ENCODE measurements around the gene HPGDS. TPM values are rescaled to one million over a fixed set of nuclear protein-coding genes. Genes with fewer than 3 reads are reported as not detected.

The HPGDS gene
- total and polyA plus RNA-seq, 2 experiments from 2014 or later, result not detected

- TF ChIP-seq, protein P1, sequence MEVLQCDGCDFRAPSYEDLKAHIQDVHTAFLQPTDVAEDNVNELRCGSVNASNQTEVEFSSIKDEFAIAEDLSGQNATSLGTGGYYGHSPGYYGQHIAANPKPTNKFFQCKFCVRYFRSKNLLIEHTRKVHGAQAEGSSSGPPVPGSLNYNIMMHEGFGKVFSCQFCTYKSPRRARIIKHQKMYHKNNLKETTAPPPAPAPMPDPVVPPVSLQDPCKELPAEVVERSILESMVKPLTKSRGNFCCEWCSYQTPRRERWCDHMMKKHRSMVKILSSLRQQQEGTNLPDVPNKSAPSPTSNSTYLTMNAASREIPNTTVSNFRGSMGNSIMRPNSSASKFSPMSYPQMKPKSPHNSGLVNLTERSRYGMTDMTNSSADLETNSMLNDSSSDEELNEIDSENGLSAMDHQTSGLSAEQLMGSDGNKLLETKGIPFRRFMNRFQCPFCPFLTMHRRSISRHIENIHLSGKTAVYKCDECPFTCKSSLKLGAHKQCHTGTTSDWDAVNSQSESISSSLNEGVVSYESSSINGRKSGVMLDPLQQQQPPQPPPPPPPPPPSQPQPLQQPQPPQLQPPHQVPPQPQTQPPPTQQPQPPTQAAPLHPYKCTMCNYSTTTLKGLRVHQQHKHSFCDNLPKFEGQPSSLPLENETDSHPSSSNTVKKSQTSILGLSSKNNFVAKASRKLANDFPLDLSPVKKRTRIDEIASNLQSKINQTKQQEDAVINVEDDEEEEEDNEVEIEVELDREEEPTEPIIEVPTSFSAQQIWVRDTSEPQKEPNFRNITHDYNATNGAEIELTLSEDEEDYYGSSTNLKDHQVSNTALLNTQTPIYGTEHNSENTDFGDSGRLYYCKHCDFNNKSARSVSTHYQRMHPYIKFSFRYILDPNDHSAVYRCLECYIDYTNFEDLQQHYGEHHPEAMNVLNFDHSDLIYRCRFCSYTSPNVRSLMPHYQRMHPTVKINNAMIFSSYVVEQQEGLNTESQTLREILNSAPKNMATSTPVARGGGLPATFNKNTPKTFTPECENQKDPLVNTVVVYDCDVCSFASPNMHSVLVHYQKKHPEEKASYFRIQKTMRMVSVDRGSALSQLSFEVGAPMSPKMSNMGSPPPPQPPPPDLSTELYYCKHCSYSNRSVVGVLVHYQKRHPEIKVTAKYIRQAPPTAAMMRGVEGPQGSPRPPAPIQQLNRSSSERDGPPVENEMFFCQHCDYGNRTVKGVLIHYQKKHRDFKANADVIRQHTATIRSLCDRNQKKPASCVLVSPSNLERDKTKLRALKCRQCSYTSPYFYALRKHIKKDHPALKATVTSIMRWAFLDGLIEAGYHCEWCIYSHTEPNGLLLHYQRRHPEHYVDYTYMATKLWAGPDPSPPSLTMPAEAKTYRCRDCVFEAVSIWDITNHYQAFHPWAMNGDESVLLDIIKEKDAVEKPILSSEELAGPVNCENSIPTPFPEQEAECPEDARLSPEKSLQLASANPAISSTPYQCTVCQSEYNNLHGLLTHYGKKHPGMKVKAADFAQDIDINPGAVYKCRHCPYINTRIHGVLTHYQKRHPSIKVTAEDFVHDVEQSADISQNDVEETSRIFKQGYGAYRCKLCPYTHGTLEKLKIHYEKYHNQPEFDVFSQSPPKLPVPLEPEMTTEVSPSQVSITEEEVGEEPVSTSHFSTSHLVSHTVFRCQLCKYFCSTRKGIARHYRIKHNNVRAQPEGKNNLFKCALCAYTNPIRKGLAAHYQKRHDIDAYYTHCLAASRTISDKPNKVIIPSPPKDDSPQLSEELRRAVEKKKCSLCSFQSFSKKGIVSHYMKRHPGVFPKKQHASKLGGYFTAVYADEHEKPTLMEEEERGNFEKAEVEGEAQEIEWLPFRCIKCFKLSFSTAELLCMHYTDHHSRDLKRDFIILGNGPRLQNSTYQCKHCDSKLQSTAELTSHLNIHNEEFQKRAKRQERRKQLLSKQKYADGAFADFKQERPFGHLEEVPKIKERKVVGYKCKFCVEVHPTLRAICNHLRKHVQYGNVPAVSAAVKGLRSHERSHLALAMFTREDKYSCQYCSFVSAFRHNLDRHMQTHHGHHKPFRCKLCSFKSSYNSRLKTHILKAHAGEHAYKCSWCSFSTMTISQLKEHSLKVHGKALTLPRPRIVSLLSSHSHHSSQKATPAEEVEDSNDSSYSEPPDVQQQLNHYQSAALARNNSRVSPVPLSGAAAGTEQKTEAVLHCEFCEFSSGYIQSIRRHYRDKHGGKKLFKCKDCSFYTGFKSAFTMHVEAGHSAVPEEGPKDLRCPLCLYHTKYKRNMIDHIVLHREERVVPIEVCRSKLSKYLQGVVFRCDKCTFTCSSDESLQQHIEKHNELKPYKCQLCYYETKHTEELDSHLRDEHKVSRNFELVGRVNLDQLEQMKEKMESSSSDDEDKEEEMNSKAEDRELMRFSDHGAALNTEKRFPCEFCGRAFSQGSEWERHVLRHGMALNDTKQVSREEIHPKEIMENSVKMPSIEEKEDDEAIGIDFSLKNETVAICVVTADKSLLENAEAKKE (CRISPR knock-in tag; IDR thresholded peaks at IDR 0.05), result no peak
- TF ChIP-seq EZH2phosphoT487 (IDR thresholded peaks at IDR 0.05; ENCODE audit: unreplicated experiment) (no peak), NANOG (IDR thresholded peaks at IDR 0.05; ENCODE audit: borderline replicate concordance) (no peak), ZNF114 (CRISPR knock-in tag; IDR thresholded peaks at IDR 0.05) (no peak)
Observed at GRCh38 chr4:94370533-94371254, 28.1 kb upstream of the HPGDS start (continued).

- H3K4me1 Mint-ChIP-seq, result no peaks in the 10 kb centered on the region
- Histone ChIP-seq H3K4me3 (no peak overlapping the region), H2AFZ (no peak overlapping the region), H3K27me3 (ENCODE audit: insufficient read depth) (no peaks in the 10 kb centered on the region), H3F3A (replicated peaks; ENCODE audit: low read depth) (no peaks in the 10 kb centered on the region), H3K4me2 (no peak overlapping the region), H3K79me2 (replicated peaks; ENCODE audit: insufficient read depth) (no peaks in the 10 kb centered on the region), H3K4me1 (ENCODE audit: insufficient read depth) (no peaks in the 10 kb centered on the region), H4K20me1 (replicated peaks; ENCODE audit: insufficient read depth) (no peaks in the 10 kb centered on the region), H3K27ac (ENCODE audit: low read depth) (no peak overlapping the region), H3K36me3 (ENCODE audit: insufficient read depth) (no peaks in the 10 kb centered on the region), H3K9me2 (ENCODE audit: insufficient read depth) (no peaks in the 10 kb centered on the region; the same call in 1 of the 2 replicates)
- H3K9me3 Mint-ChIP-seq, result peaks cover 2% of the 10 kb centered on the region; the same call in 1 of the 3 replicates
- no peak overlapping the region for H3K4me3 Mint-ChIP-seq
- no peaks in the 10 kb centered on the region for H3K36me3 Mint-ChIP-seq (ENCODE audit: low read depth)
- H3K27me3 Mint-ChIP-seq (ENCODE audit: insufficient read depth, low read depth, poor library complexity), result no peaks in the 10 kb centered on the region
- no peak for ATAC-seq
- no peak for DNase-seq (ENCODE audit: low spot score)
- H3K27ac Mint-ChIP-seq, result no peak overlapping the region
- TF ChIP-seq CTCF (conservative IDR thresholded peaks at IDR 0.05; ENCODE audit: low read depth in 2 of 2), result no peak
- no peak for TF ChIP-seq NANOG (IDR thresholded peaks at IDR 0.05; ENCODE audit: borderline replicate concordance)
Observed at GRCh38 chr4:94369046-94369445, 26.4 kb upstream of the HPGDS start.

Data from GM23338 (cell line).